HFFc6 (cell line): ENCODE data around the gene NUP98. TPM values are rescaled to one million over a fixed set of nuclear protein-coding genes. Genes with fewer than 3 reads are reported as not detected.
"Not testable (repeated sequence)": the region's sequence is repeated elsewhere in the genome, so short reads cannot be mapped to it uniquely, and the experiment has no call there.

Experiments used
- DNase-seq: peaks from one replicate; pipeline ENCODE4 v3.0.0-alpha.2; 2018
- H3K27ac Mint-ChIP-seq: 2 replicates; pipeline ENCODE4 v1.8.0; 2020; ENCODE audit warnings: mild to moderate bottlenecking, mixed read lengths
- H3K27me3 Mint-ChIP-seq: 2 replicates; pipeline ENCODE4 v1.8.0; 2021; ENCODE audit warnings: mild to moderate bottlenecking, moderate library complexity, mixed read lengths; ENCODE audit not compliant: insufficient read depth
- H3K36me3 Mint-ChIP-seq: 2 replicates; pipeline ENCODE4 v1.8.0; 2021; ENCODE audit warnings: low read depth, mixed read lengths
- H3K4me1 Mint-ChIP-seq: 2 replicates; pipeline ENCODE4 v1.8.0; 2020; ENCODE audit warnings: low read depth, mixed read lengths
- H3K4me3 Mint-ChIP-seq: 2 replicates; pipeline ENCODE4 v1.8.0; 2020; ENCODE audit warnings: mild to moderate bottlenecking, moderate library complexity, mixed read lengths
- H3K9me3 Mint-ChIP-seq: 2 replicates; pipeline ENCODE4 v1.8.0; 2020; ENCODE audit warnings: mild to moderate bottlenecking, mixed read lengths
- CTCF ChIP-seq: fragments of 200-600 bp; sonication (generic); IDR thresholded peaks from 2 replicates; pipeline ENCODE4 v1.5.0; 2021; ENCODE audit warnings: antibody characterized with exemption, mild to moderate bottlenecking
- total RNA-seq, 6 experiments: library from RNA; stranded (reverse); fragmentation: NEBNext Ultra II Directional; extraction: Animal tissue kit (Norgen Biotek cat#: 25700); gene quantifications; 2 replicates in 1 of 6; 3 replicates in 5 of 6; pipeline ENCODE4 v1.2.3, GENCODE V29; 2021

NUP98 gene
- total RNA-seq, 6 experiments from 2014 or later = 81.4 to 96.7 (median 85.6) TPM

- H3K4me3 Mint-ChIP-seq = no peak overlapping the region
- no peak overlapping the region for H3K27ac Mint-ChIP-seq
- peaks cover 12% of the 10 kb centered on the region for H3K27me3 Mint-ChIP-seq
- no peaks in the 10 kb centered on the region for H3K4me1 Mint-ChIP-seq
- peaks cover 6% of the 10 kb centered on the region for H3K36me3 Mint-ChIP-seq
- H3K9me3 Mint-ChIP-seq = no peaks in the 10 kb centered on the region
- no peak for DNase-seq
- TF ChIP-seq CTCF = no peak
Measured at GRCh38 chr11:3659595-3660515, 137.5 kb downstream of the NUP98 start.

DNA sequence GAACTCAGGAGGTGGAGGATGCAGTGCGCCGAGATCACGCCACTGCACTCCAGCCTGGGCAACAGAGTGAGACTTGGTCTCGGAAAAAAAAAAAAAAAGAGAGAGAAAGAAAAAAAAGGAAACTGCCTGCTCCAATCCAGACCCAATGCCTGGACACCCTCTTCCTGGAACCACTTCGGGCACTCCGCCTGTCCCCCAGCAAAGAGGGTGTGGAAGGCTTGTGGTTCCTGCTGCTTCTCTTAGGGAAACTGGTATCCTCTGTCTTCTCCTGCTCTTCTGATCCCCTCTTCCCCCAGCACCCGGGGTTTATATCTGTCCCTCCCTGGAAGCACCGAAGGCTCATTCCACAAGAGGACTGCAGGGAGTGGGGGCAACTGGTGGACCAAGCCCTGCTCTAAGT lies 139.1 kb downstream of the NUP98 start:
- H3K27me3 Mint-ChIP-seq = peaks cover 12% of the 10 kb centered on the region
- TF ChIP-seq CTCF = no peak
- H3K27ac Mint-ChIP-seq = no peak overlapping the region

GRCh38 chr11:3657331-3657730 lies 140.0 kb downstream of the NUP98 start:
- H3K36me3 Mint-ChIP-seq, H3K9me3 Mint-ChIP-seq, H3K27ac Mint-ChIP-seq, DNase-seq, H3K4me3 Mint-ChIP-seq, H3K4me1 Mint-ChIP-seq: not testable (repeated sequence)
- peaks cover 12% of the 10 kb centered on the region for H3K27me3 Mint-ChIP-seq

More for the DNA sequence above, 139.1 kb downstream of the NUP98 start:
- Mint-ChIP-seq H3K4me1 (no peaks in the 10 kb centered on the region), H3K4me3 (no peak overlapping the region), H3K36me3 (no peaks in the 10 kb centered on the region; the same call in 1 of the 2 replicates), H3K9me3 (no peaks in the 10 kb centered on the region)
- no peak for DNase-seq

GRCh38 chr11:3655547-3655946 lies 141.8 kb downstream of the NUP98 start:
- H3K27ac Mint-ChIP-seq = no peak overlapping the region
- H3K4me1 Mint-ChIP-seq = no peaks in the 10 kb centered on the region
- H3K4me3 Mint-ChIP-seq = no peak overlapping the region
- no peaks in the 10 kb centered on the region; the same call in 1 of the 2 replicates for H3K36me3 Mint-ChIP-seq
- no peak for DNase-seq
- TF ChIP-seq CTCF = no peak
- H3K27me3 Mint-ChIP-seq = peaks cover 20% of the 10 kb centered on the region
- no peaks in the 10 kb centered on the region for H3K9me3 Mint-ChIP-seq

DNA sequence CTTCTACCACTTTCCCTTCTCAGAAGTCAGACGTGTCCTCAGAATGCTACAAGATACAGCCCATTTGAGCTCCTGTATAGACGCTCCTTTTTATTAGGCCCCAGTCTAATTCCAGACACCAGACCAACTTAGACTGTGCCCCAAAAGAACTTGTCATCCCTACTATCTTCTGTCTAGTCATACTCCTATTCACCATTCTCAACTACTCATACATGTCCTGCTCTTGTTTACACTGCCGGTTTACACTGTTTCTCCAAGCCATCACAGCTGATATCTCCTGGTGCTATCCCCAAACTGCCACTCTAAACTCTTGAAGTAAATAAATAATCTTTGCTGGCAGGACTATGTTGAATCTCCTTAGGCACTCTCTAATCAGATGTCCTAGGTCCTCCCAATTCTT lies 144.8 kb downstream of the NUP98 start:
- not testable (repeated sequence) for H3K9me3 Mint-ChIP-seq, H3K36me3 Mint-ChIP-seq, DNase-seq, H3K27ac Mint-ChIP-seq, H3K4me3 Mint-ChIP-seq, H3K4me1 Mint-ChIP-seq
- H3K27me3 Mint-ChIP-seq = peaks cover 44% of the 10 kb centered on the region

- peaks cover 56% of the 10 kb centered on the region for H3K27me3 Mint-ChIP-seq
Measured at GRCh38 chr11:3649374-3649773, 148.0 kb downstream of the NUP98 start.

GRCh38 chr11:3648843-3649242 lies 148.5 kb downstream of the NUP98 start:
- not testable (repeated sequence) for H3K9me3 Mint-ChIP-seq, H3K27ac Mint-ChIP-seq, H3K4me3 Mint-ChIP-seq, DNase-seq, H3K36me3 Mint-ChIP-seq, H3K4me1 Mint-ChIP-seq
- H3K27me3 Mint-ChIP-seq = peaks cover 62% of the 10 kb centered on the region

More at GRCh38 chr11:3649374-3649773, 148.0 kb downstream of the NUP98 start:
- not testable (repeated sequence) for H3K9me3 Mint-ChIP-seq, H3K4me1 Mint-ChIP-seq, H3K36me3 Mint-ChIP-seq, DNase-seq, H3K27ac Mint-ChIP-seq, H3K4me3 Mint-ChIP-seq
